Measurements from ENCODE around the gene ERCC8. TPM values are rescaled to one million over a fixed set of nuclear protein-coding genes. Genes with fewer than 3 reads are reported as not detected.

ERCC8 gene
- total and polyA plus RNA-seq, 9 of the 15 experiments (the other 6 are each of a cell fraction or from before 2014, with no cell fraction given): 10.1 to 41.8 (median 24.4) TPM

DNA sequence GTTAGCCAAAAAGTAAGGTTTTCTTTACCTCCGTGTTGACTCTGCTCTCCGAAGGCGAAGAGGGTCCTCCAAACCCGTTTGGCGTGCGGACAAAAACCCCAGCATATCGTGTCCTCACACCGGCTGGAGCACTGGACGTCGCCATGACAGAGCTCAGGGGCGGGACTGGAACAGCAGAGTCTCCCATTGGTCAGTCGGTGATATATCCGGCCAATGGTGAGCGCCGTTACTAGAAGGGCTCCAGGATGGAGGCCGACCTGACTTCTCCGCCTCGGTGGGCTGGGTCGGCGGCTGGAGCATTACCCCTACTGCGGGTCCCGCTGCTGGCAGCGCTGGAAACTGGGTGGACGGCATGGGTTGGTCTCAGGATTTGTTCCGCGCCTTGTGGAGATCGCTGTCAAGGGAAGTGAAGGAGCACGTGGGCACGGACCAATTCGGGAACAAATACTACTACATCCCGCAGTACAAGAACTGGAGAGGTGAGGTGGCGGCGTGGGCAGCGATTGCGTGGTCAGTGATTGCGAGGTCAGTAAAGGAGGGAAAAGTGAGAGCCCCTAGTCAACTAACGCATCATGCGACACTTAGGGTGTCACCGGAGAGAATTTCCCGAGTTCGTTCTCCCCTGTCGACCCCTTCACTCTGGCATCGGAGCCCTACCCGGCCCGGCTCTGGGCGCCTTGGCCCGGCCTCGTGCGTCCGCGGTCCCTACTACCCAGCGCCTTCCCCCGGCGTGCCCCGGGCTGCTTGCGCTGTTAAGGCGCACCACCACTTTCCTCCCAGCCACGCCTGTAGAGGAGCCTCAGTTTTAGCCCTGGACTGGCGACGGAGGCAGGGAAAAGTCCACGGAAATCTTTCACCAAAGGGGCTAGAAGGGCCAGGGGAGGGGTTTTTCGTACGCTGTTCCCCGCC, at the start of gene ERCC8, which contains the start of gene NDUFAF2 (continued):
- TF ChIP-seq, protein P1, sequence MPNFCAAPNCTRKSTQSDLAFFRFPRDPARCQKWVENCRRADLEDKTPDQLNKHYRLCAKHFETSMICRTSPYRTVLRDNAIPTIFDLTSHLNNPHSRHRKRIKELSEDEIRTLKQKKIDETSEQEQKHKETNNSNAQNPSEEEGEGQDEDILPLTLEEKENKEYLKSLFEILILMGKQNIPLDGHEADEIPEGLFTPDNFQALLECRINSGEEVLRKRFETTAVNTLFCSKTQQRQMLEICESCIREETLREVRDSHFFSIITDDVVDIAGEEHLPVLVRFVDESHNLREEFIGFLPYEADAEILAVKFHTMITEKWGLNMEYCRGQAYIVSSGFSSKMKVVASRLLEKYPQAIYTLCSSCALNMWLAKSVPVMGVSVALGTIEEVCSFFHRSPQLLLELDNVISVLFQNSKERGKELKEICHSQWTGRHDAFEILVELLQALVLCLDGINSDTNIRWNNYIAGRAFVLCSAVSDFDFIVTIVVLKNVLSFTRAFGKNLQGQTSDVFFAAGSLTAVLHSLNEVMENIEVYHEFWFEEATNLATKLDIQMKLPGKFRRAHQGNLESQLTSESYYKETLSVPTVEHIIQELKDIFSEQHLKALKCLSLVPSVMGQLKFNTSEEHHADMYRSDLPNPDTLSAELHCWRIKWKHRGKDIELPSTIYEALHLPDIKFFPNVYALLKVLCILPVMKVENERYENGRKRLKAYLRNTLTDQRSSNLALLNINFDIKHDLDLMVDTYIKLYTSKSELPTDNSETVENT (CRISPR knock-in tag; IDR thresholded peaks at IDR 0.05): no peak
- TF ChIP-seq NR2C1 (IDR thresholded peaks at IDR 0.05) (no peak), NR2C1 (tag; IDR thresholded peaks at IDR 0.05) (no peak), SMARCA4 (IDR thresholded peaks at IDR 0.05) (no peak), CBFB (CRISPR knock-in tag; IDR thresholded peaks at IDR 0.05) (no peak), MYBL2 (IDR thresholded peaks at IDR 0.05; ENCODE audit: low read depth) (no peak), MYBL2 (CRISPR knock-in tag; IDR thresholded peaks at IDR 0.05; ENCODE audit: borderline replicate concordance) (no peak), ILK (tag; IDR thresholded peaks at IDR 0.05; ENCODE audit: borderline replicate concordance, low read depth) (no peak), DMBX1 (CRISPR knock-in tag; IDR thresholded peaks at IDR 0.05; ENCODE audit: borderline replicate concordance) (no peak), ARHGAP35 (IDR thresholded peaks at IDR 0.05; ENCODE audit: partially characterized antibody) (no peak), ATF1 (CRISPR knock-in tag; IDR thresholded peaks at IDR 0.05) (no peak), ATF1 (tag; IDR thresholded peaks at IDR 0.05) (peak; percentile 58), ZNF146 (CRISPR knock-in tag; IDR thresholded peaks at IDR 0.05; ENCODE audit: unreplicated experiment) (no peak), ZNF551 (CRISPR knock-in tag; IDR thresholded peaks at IDR 0.05) (no peak), HDAC6 (IDR thresholded peaks at IDR 0.05; ENCODE audit: low read depth, low read length) (no peak), SMARCE1 (IDR thresholded peaks at IDR 0.05) (0 out of 2 replicates have a peak, but pooled peaks have one; percentile 11), ETS2 (tag; IDR thresholded peaks at IDR 0.05; ENCODE audit: borderline replicate concordance, poor library complexity, severe bottlenecking) (no peak), TEAD1 (CRISPR knock-in tag; IDR thresholded peaks at IDR 0.05) (0 out of 4 replicates have a peak, but pooled peaks of 1 of the 2 experiments have one; percentile 3), LCOR (CRISPR knock-in tag; IDR thresholded peaks at IDR 0.05) (no peak), ATF7 (IDR thresholded peaks at IDR 0.05) (no peak; the same call in 1 of the 2 replicates), DDX20 (tag; IDR thresholded peaks at IDR 0.05; ENCODE audit: low read depth) (no peak)
- TF ChIP-seq, protein P2, sequence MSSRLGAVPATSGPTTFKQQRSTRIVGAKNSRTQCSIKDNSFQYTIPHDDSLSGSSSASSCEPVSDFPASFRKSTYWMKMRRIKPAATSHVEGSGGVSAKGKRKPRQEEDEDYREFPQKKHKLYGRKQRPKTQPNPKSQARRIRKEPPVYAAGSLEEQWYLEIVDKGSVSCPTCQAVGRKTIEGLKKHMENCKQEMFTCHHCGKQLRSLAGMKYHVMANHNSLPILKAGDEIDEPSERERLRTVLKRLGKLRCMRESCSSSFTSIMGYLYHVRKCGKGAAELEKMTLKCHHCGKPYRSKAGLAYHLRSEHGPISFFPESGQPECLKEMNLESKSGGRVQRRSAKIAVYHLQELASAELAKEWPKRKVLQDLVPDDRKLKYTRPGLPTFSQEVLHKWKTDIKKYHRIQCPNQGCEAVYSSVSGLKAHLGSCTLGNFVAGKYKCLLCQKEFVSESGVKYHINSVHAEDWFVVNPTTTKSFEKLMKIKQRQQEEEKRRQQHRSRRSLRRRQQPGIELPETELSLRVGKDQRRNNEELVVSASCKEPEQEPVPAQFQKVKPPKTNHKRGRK (tag; IDR thresholded peaks at IDR 0.05): no peak
- TF ChIP-seq, protein P3, sequence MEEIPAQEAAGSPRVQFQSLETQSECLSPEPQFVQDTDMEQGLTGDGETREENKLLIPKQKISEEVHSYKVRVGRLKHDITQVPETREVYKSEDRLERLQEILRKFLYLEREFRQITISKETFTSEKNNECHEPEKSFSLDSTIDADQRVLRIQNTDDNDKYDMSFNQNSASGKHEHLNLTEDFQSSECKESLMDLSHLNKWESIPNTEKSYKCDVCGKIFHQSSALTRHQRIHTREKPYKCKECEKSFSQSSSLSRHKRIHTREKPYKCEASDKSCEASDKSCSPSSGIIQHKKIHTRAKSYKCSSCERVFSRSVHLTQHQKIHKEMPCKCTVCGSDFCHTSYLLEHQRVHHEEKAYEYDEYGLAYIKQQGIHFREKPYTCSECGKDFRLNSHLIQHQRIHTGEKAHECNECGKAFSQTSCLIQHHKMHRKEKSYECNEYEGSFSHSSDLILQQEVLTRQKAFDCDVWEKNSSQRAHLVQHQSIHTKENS (CRISPR knock-in tag; IDR thresholded peaks at IDR 0.05): no peak
- TF ChIP-seq, protein P4, sequence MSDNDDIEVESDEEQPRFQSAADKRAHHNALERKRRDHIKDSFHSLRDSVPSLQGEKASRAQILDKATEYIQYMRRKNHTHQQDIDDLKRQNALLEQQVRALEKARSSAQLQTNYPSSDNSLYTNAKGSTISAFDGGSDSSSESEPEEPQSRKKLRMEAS (CRISPR knock-in tag; IDR thresholded peaks at IDR 0.05): peak; percentile 91

Measured in K562 (cell line).